ENCODE measurements around the gene DNASE2B.

DNASE2B gene, protein sequence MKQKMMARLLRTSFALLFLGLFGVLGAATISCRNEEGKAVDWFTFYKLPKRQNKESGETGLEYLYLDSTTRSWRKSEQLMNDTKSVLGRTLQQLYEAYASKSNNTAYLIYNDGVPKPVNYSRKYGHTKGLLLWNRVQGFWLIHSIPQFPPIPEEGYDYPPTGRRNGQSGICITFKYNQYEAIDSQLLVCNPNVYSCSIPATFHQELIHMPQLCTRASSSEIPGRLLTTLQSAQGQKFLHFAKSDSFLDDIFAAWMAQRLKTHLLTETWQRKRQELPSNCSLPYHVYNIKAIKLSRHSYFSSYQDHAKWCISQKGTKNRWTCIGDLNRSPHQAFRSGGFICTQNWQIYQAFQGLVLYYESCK

DNA sequence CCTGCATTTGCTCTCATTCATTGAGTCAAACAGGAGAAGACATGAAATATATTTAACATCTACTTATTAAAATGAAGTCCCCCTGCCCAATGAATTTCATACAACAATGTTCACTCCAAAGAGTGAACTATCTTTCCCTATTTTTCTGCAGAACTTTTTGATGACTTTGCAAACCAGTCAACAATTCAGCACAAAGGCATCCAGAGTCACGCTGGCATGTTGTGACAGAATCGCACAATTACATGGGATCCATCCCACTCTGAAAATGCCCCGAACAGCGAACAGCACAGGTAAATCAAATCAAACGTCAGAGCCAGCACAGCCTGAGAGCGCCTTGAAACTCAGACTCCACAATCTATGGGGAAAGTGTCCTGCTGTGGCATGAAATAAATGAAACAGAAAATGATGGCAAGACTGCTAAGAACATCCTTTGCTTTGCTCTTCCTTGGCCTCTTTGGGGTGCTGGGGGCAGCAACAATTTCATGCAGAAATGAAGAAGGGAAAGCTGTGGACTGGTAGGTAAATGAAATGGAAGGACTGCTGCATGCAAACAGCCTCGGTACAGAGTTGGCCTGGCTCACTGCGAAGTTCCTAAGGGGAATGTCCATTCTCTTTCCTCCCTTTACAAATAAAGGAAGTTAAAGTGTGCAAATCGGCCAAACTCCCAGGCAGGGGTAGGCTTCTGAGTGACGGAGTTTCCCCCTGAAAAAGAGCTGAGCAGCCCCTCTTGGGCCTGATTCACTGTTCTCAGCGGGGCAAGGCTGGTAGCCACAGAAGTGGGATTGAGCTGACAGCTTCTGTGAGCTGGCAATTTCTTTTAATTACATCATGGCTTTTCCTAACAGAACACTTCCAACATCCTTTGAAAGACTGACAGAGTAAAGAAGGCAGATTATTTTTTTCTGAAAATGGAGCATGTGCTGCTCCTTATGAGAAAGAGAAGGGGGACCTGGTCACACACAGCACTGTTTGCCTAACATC is at the start of gene DNASE2B:
Gene DNASE2B (plus strand): TSS at position 310 of the 981 bp plus-strand sequence. CDS start 81 bp downstream, at position 391.
- no peak for FAIRE-seq

DNA sequence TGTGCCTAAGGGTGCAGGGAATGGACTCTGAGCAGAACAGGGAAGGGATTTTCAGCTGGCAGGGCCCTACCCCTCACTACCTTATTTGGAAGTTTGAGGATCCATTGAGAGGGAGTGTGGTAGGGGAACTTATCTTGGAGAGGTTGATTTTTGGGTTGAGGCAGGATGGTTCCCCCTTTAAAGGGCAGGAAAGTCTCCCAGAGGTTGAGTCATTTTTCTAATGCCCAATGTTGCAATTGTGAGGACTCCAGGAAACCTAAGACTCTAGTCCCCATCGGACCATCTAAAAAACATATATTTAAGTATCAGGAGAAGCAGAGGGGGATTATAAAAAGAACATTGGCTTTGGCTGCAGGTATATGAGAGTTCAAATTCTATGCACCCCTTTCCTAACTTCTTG is 49.5 kb upstream of the DNASE2B start:
- no peak for FAIRE-seq

DNA sequence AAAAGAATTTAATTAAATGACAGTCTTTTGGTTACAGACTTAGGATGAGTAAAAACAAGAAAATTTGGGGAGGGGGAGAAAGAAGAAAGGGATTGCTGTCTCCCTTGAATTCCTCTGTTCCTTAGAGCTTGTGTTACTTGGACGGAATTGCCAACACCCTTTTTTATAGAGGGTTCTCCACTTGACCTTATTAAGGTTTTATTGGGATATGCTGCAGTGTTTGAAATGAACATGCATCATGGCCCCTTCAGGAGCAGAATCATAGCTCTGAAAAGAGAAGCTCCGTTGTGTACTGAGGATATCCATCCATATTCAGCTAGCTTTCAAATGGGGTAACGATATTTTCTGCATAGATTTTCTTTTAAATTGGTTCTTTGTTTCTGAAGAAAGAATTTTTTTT is 48.2 kb upstream of the DNASE2B start:
- FAIRE-seq: no peak

DNA sequence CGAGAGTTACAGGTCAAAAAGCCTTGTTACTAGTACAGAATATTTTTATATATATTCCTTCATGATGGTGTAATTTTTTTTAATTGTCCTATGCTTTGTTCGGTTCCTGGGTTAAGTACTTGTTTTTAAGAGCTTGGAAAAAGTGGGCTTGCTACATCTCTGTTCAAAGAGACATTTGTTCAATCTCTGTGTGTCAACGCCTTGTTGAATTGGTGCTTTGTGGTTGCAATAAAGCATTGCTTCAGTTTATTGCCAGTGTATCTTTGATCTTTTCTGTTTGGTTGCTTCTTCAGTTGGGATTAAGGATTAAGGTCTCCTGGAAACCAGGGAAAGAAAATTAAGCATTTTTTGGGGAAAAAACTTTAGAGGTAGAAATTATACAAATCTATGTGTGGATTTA is 47.7 kb upstream of the DNASE2B start:
- no peak for FAIRE-seq

DNA sequence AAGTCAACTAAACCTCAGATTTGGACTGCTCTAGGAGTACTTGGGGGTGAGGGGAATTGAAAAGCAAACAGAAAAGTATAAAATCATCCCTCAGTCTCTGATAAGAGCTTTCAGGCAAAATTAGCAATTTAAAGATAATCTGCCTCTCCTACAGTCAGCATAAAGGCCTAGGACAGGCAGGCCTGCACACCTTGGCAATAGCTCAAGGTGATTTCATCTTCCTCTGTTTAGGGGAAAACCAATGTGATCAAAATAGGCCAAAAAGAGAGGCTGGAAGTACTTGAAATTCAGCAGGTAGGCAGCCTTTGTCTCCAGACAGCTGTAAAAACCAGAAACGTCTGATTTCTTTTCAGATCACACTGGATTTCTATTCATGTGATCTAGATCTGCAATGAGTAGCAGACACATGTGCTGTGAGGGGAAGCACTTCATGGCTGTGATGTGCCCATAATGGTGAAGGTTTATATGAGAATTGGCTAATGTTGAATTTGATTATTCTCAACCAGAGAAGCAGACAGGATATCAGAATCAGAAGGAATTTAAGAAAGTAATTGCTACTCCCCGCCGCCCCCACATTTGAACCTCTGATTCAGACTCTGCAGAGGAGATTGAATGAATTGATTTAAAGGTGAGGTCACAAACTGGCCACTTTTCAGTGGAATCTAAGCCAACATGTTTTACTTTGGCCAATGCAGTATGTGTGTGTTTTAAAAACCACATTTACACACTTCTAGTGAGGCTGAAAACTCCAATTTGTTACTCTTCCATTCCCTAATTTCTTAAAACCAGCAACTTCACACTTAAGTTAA is 45.8 kb upstream of the DNASE2B start:
- FAIRE-seq: no peak

DNA sequence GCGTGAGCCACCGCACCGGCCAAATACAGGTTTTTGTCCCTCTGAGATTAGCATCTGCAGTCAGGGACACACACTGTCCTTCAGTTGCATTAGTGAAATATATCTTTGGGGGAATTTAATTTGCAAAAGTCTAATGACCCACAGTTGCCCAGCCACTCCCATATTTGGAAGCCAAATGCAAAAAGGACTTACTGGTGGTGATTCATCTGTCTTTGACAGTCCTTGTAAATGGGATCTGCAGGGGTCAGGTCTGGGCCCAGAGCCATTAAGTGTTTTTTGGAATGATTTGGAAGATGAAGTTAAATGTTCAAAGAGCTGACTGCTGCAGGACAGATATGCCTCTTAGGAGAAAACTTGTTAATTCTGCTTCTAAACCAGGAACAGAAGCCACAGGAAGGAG is 44.6 kb upstream of the DNASE2B start:
- no peak for FAIRE-seq

DNA sequence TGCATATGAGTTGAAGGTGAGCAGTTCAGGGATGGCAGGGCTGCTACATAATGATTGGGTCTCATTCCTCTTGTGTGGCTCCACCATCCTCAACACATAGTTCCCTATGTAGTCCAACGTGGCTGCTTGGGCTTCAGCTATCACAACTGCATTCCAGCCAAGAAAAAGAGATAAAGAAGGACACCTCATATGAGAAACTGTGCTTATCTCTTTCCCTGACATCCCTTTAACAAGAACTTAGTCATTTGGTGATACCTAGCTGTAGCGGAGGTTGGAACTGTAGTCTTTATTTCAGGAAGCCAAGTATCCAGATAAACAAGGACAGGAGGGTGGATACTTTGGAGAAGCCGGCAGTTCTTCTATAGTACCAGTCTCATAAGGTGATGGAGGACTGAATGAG is 42.7 kb upstream of the DNASE2B start:
- FAIRE-seq: no peak

DNA sequence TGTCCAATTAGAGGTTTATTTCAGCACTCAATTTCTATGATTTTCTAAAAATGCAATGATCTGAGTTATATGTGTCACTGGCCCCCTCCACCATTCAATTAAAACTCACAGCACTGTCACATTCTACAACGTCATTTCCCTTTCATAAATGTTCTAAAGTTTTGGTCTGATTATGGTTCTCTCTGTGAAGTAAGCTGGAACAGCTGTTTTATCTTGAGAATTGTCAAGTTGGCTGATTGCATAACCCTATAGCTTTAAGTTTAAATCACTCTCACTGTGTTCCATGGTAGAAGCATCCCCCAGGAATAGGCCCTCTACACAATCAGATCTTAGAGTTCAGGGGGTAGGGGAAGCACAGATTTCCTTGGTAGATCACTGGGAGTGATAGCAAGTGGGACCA is 41.4 kb upstream of the DNASE2B start:
- no peak for FAIRE-seq

DNA sequence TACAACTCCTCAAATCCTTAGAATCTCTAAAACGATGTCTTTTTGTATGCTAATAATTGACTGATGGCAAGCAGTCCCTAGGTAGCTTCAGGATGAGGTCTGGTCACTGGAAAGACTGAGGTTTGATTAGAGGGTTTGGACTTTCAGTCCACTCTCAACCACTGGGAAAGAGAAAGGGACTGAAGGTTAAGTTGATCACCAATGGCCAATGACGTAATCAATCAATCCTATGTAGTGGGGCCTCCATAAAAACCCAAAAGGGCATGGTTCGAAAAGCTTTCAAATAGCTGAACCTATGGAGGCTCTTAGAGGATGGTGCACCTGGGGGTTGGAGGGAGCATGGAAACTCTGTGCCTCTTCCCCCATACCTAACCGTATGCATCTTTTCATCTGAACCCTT is 39.6 kb upstream of the DNASE2B start:
- no peak for FAIRE-seq

DNA sequence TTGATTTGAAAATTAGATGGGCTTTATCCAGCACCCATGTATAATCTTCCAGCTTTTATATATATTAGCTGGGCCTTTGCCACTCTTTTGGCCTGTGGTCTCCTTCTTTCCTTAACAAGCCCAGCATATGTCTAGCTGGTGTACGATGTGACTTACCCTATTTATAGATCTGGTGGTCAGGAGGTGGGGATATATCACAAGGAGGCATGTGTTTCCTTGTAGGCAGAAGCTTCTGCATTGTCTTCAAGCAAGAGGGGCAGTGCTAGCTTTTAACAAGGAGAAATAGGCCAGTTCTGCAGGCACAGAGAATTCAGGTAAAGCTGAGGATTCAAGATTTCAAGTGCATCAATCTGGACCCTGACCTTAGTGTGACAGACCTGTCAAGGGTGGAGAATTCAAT is 38.0 kb upstream of the DNASE2B start:
- FAIRE-seq: no peak

DNA sequence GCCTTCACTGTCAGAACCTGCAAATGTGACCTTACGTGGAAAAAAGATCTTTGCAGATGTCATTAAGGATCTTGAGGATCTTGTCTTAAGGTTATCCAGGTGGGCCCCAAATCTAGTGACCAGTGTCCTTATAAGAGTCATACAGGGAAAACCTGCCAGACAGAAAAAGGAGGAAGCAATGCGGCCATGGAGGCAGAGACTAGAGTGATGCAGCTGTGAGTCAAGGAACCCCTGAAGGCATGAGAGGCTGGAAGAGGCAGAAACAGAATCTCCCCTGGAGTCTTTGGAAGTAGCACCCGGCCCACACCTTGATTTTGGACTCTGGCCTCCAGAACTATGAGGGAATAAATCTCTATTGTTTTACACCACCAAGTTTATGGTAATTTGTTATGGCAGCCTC is 36.5 kb upstream of the DNASE2B start:
- no peak for FAIRE-seq

DNA sequence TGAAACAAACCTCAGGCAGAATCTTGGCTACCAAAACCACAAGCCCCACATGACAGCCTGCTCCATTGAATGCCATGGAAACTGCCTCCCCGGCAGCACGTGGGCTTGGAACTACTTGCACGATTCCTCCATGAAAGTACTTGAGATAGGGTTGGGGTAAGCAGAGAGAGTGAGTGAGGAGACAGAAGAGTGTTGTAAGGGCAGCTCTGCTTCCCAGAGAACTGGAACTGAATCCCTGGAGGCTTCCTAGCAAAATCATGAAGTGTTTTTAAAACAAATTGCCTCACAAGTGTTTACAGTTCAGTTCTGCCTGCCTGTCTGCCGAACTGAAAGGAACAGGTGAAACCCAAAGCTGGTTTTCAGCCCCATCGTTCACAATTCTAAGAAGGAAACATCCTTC is 35.3 kb upstream of the DNASE2B start:
- FAIRE-seq: peak; percentile 9

DNA sequence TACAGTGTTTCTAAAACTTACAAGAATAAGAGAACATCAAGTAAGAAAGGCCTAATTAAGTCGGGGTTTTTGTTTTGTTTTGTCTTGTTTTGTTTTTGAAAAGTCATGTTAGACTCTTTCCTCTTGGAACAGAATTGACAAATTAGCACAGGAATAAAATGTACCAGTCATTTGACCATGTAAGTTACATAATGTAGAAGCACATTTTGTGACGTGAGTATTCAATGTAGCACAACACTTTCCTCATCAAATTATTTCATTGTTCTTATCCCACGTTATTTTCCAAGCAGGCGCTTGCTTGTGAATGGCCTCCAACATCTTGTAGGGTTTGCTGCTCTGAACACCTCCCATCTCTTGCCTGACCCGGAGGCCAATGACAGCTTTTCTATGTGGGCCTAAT is 34.7 kb upstream of the DNASE2B start:
- no peak for FAIRE-seq

DNA sequence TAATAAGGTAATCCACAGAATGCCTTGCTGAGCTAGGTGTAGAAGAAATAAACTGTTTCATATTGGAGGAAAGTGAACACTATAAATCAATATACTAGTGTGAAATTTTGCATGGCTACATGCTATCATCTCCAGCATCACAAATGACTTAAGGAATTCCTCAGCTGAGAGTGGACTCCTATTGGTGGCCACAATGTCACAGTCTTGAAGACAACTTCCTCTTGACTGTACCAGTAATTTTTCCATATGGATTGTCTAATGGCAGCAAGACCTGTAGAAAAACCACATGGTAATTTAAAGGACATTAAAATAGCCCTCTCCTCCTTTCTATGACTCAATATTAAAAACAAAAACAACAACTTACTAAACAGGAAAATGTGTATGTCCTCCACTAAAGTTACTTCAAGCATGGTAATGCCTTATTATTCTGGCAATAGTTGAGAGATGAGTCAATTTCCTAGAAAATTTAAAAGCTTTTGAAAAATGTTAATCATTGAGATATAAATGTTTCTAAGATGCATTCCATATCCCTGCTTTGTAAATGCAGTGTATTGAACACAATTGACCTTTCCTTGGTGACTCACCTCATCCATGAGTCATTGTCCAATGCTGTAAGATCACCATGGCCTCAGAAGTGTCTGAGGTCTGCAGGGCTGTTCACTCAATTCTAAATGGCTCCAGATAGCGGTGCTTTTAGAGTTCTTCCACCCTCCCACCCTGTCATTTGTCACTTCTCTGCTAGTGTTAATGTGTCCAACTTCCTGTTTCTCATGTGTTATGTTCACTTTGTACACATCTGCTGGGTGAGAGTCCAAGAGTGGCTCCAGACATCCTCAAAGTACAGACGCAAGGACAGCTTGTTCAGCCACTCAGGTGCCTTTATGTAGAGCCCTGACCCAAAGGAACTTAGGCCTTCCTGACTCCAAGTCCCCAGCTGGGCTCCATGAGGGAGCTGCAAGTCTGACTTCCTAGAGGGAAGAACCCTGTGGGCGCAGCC is 32.8 kb upstream of the DNASE2B start:
- FAIRE-seq: peak; percentile 97

DNA sequence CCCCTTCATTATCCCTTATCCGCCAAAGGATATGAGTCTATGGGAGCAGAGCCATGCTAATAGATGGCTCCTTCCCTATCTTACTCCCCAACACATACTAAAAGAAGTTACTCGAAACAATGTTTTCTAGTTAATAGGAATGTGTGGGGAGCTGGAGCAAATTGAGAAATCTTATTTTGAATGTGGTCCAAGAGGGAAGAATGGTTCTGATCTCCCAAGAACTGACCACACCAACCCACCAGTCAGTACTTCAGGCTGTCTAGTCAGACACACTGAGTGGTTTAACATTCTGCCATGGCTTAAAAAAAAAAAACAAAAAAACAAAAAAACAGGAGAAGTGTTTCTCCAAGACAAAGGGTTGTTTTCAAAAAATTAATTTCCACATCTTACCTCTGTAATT is 31.5 kb upstream of the DNASE2B start:
- FAIRE-seq: no peak

DNA sequence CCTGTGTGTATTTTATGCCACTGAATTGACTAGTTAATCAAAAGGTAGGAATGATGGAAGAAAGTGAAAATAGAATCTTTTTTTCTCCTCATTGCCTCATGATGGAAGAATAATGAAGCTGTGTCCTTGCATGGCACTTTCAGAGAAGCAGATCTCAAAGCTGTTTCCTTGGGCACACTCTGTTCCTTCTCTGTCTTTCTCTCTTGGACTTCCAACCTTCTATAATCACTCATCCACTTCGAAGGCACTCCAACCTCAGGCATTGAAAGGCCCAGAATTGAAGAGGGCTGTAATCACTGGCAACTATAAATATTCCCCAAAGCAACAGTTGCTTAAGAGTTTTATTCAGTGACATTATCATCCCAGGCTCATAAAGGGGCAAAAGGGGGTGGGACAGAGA is 31.1 kb upstream of the DNASE2B start:
- no peak for FAIRE-seq

DNA sequence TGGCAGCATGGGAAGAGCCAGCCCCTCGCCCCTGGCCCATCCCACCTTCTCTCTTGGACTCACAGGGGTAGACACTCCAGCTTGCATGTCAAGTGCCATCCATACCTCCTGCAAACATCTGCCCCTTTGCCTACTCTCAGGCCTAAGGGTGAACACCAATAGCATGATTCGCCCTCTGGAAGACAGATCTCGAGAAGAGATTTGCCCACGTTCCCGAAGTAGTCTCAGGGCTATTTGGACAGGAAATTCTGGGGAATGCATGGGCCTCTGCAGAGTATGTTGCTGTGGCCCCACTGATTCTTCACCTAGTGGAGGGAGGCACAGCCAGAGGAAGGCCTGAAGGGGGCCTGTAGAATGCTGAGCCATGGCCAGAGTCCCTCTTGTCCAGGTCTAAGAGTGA is 29.8 kb upstream of the DNASE2B start:
- FAIRE-seq: no peak

DNA sequence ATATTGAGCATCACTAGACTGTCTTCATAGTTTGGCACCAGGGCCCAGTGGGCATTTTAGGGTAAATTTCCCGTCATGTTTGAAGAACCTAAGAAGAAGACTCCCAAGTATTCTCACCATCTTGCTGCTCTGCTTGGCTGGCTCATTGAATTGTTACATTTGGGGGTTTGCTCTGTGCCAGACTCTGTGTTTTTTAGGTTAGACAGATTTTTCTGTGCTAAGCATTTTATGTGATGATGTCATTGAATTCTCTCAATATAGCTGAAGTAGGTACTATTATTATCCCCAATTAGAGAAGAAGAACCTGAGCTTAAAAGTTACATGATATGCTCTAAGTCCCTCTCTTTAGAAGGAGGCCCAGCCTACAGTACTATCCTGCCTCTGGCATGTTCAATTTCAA is 28.0 kb upstream of the DNASE2B start:
- no peak for FAIRE-seq

DNA sequence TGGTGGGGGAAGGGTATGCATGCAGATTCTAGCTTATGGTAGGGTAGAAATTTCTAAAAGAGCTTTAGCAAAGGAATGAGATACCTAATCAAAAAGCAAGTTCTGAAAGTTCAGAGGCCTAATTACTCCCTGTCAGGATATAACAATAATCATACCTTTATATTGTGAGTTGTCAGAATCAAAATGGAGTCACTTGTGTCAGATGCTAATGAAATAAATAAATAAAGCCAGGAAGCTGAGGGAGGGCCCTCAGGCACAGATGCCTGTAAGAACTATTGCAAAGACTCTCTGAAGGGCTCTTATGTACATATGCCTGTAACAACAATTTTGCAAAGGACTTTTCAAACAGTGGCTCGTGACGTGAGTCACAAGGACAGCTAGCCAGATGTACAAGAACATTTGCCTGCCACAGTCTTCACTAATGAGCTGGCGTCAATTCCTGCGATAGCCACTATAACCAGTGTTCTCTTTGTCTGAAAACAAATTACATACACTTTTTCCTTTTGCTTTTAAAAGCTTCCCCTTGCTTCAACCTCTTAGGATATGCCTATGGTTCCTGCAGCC is 27.4 kb upstream of the DNASE2B start:
- FAIRE-seq: peak; percentile 72

DNA sequence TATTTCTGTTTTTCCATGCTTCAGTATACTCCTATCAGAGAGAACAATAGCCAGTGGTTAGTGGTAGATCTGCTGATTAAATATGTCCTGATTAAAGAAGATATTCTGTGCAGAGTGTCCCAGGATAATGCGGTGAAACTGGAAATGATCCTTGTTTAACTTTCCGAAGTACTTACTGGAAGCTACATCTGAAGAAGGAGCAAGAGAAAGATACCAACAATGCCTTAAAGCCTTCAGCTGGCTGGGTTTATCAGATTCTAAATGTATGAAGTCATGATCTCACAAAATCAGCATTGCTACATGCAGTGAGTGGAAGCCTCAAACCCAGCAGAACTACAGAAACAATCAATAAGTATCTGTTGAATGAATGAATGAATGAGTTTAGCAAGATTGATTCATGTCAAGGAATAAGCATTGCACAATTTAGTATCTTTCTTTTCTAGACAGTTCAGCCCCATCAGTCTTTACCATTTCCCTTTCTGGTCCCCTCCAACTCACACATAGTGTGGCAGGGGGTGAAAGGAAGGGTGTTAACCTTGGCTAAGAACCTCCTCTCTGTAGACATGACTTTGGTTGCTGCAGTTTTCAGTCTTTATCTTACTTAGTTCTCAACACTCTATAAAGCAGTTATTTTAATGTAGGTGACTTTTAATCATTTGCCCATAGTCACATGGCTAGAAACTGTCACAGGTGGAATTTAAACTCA is 24.7 kb upstream of the DNASE2B start:
- no peak for FAIRE-seq
